GM13977 (cell line): ENCODE data around the gene DIO3.

Experiments
- DNase-seq: peaks from one replicate; pipeline ENCODE4 v3.0.0; 2012; ENCODE audit warnings: low spot score
- in situ Hi-C: fragments of 300-500 bp; cut with MboI; formaldehyde crosslinking; loops from one replicate; pipeline ENCODE4 v1.12.0; 2022; ENCODE audit warnings: low sequenced_read_pairs, low pct_unique_long_range_greater_than_20kb, mixed read lengths, inconsistent platforms; ENCODE audit not compliant: unreplicated experiment
- TF ChIP-seq, protein P1 (sequence below): IDR thresholded peaks from 2 replicates; pipeline ENCODE4 v1.5.1; 2012; ENCODE audit warnings: mild to moderate bottlenecking, control low read depth; ENCODE audit not compliant: insufficient read depth; ENCODE audit errors: extremely low read depth, missing control alignments

The DIO3 gene

DNA sequence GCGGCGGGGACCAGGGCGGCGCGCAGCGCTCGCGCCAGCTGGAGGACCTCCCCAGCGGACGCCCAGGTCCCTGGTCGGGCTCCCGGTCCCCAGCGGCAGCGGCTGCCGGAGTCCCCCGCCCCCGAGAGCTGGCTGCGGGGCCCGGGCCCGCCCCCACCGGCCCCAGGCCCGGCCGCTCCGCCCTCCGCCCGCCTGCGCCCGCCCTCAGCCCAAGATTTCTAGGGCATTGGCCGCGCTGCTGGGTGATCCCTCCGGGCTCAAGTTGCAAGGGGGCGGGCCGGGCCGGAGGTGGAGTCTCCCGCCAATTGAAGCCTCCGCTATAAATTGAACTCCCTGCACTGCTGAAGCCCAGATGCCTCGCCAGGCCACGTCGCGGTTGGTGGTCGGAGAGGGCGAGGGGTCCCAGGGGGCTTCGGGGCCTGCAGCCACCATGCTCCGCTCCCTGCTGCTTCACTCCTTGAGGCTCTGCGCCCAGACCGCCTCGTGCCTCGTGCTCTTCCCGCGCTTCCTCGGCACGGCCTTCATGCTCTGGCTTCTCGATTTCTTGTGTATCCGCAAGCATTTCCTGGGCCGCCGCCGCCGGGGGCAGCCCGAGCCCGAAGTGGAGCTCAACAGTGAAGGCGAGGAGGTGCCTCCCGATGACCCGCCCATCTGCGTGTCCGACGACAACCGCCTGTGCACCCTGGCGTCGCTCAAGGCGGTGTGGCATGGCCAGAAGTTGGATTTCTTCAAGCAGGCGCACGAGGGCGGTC, at the start of gene DIO3:
DIO3 (plus strand) TSS at position 351 of the 752 bp plus-strand sequence.
- TF ChIP-seq, protein P1, sequence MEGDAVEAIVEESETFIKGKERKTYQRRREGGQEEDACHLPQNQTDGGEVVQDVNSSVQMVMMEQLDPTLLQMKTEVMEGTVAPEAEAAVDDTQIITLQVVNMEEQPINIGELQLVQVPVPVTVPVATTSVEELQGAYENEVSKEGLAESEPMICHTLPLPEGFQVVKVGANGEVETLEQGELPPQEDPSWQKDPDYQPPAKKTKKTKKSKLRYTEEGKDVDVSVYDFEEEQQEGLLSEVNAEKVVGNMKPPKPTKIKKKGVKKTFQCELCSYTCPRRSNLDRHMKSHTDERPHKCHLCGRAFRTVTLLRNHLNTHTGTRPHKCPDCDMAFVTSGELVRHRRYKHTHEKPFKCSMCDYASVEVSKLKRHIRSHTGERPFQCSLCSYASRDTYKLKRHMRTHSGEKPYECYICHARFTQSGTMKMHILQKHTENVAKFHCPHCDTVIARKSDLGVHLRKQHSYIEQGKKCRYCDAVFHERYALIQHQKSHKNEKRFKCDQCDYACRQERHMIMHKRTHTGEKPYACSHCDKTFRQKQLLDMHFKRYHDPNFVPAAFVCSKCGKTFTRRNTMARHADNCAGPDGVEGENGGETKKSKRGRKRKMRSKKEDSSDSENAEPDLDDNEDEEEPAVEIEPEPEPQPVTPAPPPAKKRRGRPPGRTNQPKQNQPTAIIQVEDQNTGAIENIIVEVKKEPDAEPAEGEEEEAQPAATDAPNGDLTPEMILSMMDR: no peak
- in situ Hi-C loops: no loop called here
- no peak for DNase-seq

DNA sequence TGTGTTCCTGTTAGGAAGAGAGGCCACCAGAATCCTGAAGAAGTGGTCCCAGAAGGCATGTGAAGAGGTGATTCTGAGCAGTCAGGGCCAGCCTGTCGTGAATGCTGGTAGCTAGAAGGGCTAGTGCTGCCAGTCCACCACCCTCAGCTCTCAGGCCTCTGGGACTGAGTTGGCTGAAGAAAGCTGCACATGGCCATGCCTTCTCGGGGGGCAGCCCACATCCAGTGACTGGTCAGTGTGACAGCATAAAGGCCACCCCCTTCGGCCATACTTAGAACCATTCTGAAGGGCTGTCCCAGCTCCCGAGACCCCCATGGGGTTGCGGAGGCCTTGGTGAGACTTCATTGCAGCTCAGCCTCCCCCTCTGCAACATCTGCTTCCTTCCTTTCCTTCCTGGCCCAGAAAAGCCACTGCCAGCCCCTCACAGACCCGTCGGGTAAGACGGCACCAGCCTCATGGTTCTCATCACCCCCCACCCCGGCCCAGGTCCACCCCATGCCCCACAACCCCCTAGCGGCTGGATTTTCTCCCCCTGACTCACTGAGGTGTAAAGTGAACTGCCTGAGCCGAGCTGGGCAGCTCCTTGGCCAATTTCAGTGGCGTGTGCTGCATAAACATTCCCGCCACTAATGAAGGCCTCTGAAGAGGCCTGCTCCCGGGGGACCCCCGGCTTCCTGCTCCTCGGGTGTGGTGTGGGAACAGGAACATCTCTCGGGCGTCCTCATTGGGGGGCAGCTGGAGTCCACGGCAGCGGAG, 49.5 kb upstream of the DIO3 start:
- DNase-seq: no peak
- TF ChIP-seq, protein P1: no peak
- in situ Hi-C loops: no loop called here

DNA sequence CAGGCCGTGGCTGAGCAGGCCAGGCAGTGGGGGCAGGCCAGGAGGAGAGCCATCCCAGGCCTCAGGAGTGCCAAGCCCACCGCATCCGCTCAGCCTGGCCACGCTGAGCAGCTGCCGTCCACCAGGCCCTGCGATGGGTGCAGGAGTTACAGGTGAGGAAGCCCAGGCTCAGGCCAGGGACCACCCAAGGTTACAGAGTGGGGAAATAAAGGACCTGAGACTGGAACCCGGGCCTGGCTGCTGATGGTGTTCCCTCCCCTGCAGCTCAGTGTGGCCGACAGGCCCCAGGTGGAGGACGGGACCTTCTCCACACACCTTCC, 49.0 kb upstream of the DIO3 start:
- in situ Hi-C loops: no loop called here
- TF ChIP-seq, protein P1: no peak
- no peak for DNase-seq

DNA sequence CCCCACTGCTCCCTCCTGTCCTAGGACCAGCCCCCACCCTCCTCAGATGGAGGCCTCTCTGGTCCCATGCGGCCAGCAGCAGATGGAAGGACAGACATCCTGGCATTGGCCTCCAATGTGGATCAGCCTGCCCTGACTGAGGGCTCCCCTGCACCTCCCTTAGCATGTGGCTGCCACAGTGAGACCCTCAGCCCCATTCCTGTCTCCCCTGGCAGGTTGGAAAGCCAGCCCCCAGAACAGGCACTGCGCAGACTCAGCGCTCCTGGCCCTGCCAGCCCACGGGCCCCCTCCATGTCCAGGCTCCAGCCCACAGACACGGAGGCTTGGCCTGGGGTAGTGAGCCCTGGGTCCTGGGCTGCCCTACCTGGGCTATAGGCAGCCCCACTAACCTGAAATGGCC, 47.2 kb upstream of the DIO3 start:
- no peak for DNase-seq
- TF ChIP-seq, protein P1: no peak
- in situ Hi-C loops: no loop called here

DNA sequence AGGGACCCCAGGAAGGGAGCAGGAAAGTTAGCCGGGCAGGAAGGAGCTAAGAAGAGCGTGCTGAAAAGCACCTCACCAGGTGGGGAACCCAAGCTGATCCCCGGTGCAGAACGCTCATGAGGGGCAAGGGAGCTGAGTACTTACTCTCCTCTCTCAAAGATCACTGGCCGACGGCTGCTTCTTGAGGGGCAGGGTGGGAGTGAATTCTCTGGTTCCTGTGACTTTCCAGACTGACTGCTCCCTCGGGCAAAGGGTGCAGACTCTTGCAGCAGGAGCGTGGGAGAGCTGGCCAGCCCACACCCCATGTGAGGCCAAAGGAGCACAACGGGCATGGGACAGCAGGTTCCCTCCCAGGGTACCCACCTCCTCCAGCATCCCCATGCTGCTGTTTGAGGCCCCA, 44.9 kb upstream of the DIO3 start:
- TF ChIP-seq, protein P1: no peak
- no peak for DNase-seq

DNA sequence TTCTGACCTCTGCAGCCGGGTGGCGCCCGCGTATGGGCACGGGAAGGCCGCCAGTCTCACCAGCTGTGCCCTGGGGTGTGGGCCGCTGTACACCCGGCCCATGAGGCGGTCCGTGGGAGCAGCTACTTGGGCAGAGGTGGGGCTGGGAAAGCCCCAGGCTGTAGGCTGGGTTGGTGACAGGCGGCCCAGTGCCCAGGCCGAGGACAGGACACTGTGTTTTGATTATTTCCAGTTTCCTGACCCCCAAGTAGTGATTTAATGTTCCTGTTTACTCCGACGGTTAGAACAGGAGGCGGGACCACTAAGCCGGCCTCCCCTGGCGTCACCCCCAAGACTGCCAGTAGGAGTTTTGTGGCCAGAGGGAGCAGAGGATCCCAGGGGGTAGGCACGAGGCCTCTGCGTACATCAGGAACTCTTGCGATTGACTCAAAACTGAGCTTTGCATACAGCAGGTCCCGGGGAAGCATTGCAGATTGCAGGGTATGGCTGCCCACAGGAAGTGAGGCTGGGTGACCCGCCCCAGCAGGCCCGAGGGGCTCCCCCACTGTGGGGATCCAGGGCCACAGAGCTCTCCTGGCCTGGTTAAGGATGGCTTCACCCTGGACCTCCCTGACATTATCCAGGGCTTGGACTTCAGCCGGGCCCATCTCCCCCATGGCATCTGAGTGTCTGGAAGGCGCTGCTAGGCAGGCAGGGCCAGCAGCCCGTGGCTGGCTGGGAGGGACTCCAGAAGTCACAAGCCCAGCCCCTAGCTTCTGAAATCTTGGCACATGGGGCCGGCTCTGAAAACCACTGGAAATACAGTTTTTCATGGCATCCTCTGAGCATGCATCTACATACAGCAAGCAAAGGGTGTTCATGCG, 42.5 kb upstream of the DIO3 start:
- in situ Hi-C loops: no loop called here
- no peak for DNase-seq
- TF ChIP-seq, protein P1: no peak

More for the DNA sequence above, 44.9 kb upstream of the DIO3 start:
- in situ Hi-C loops: no loop called here
